Activated effector memory CD4-positive, alpha-beta T cell treated with Interleukin-2 at 50 U/mL for 16 hours (primary cell): ENCODE results near the gene UBE2L3.
"Not testable (repeated sequence)": the region's sequence is repeated elsewhere in the genome, so short reads cannot be mapped to it uniquely, and the experiment has no call there.

ENCODE experiments used
- DNase-seq: peaks from one replicate; pipeline ENCODE4 v3.0.0-alpha.2; 2020

UBE2L3 gene

GRCh38 chr22:21628386-21629254 lies 61.1 kb downstream of the UBE2L3 start:
- DNase-seq: no peak

GRCh38 chr22:21629255-21630149 lies 62.0 kb downstream of the UBE2L3 start, which contains the start of gene YDJC:
Gene YDJC, minus strand, starts transcription at chr22:21630022. Its CDS starts 8 bp downstream, at chr22:21630014.
- DNase-seq: peak; percentile 91

GRCh38 chr22:21631025-21631424 lies 63.5 kb downstream of the UBE2L3 start:
- DNase-seq: no peak

GRCh38 chr22:21632237-21632895 lies 64.9 kb downstream of the UBE2L3 start, which contains the start of gene CCDC116:
Gene CCDC116, plus strand, starts transcription at chr22:21632760. Its CDS starts 422 bp downstream, at chr22:21633182.
- DNase-seq: peak; percentile 60

- no peak for DNase-seq
Observed at GRCh38 chr22:21632931-21633330, 65.4 kb downstream of the UBE2L3 start.

GRCh38 chr22:21633481-21633880 lies 66.0 kb downstream of the UBE2L3 start:
- DNase-seq: no peak

- DNase-seq: no peak
Observed at GRCh38 chr22:21634081-21634480, 66.6 kb downstream of the UBE2L3 start.

- no peak for DNase-seq
Observed at GRCh38 chr22:21634844-21635243, 67.3 kb downstream of the UBE2L3 start.

GRCh38 chr22:21635771-21636510 lies 68.4 kb downstream of the UBE2L3 start:
- no peak for DNase-seq

- DNase-seq: no peak
Observed at GRCh38 chr22:21636629-21637218, 69.2 kb downstream of the UBE2L3 start.

GRCh38 chr22:21637450-21637849 lies 69.9 kb downstream of the UBE2L3 start:
- not testable (repeated sequence) for DNase-seq

GRCh38 chr22:21639359-21639758 lies 71.8 kb downstream of the UBE2L3 start:
- no peak for DNase-seq

- DNase-seq: no peak
Observed at GRCh38 chr22:21640810-21641209, 73.3 kb downstream of the UBE2L3 start.

GRCh38 chr22:21641417-21641788 lies 73.9 kb downstream of the UBE2L3 start:
- DNase-seq: no peak

- peak; percentile 96 for DNase-seq
Observed at GRCh38 chr22:21641789-21642583, 74.5 kb downstream of the UBE2L3 start, which contains the start of gene SDF2L1. Gene SDF2L1, plus strand, starts transcription at chr22:21642302. Its CDS starts 35 bp downstream, at chr22:21642337.

GRCh38 chr22:21642584-21643448 lies 75.3 kb downstream of the UBE2L3 start:
- peak; percentile 53 for DNase-seq

- no peak for DNase-seq
Observed at GRCh38 chr22:21643533-21644357, 76.2 kb downstream of the UBE2L3 start.

- not testable (repeated sequence) for DNase-seq
Observed at GRCh38 chr22:21645513-21645912, 78.0 kb downstream of the UBE2L3 start.
